K562 (cell line): ENCODE data around the gene RAB3C. TPM values are rescaled to one million over a fixed set of nuclear protein-coding genes. Genes with fewer than 3 reads are reported as not detected.

Experiments
- CEBPG ChIP-seq, 3 experiments: fragments of 200-800 bp in 1 of 3; sonication (Bioruptor generic) in 1 of 3; sonication (generic) in 1 of 3; formaldehyde crosslinking in 1 of 3; IDR thresholded peaks in 2 of 3; conservative IDR thresholded peaks in 1 of 3; 2 replicates each; pipeline versions ENCODE4 v1.6.1 to v1.8.0; 2016 to 2022; ENCODE audit warnings: missing compliant biosample characterization in 2 of 3, missing genetic modification characterization in 2 of 3, mild to moderate bottlenecking in 1 of 3, missing genetic modification reagents in 1 of 3
- CTCF ChIP-seq, 3 experiments: IDR thresholded peaks in 2 of 3; conservative IDR thresholded peaks in 1 of 3; 2 replicates each; pipeline ENCODE4 v1.5.1; 2011 to 2012; ENCODE audit warnings: low read length in 3 of 3, mild to moderate bottlenecking in 3 of 3, control low read depth in 2 of 3, improper control_type of control experiment in 1 of 3, inconsistent platforms in 1 of 3, low read depth in 1 of 3, mixed read lengths in 1 of 3, moderate library complexity in 1 of 3; ENCODE audit not compliant: insufficient read depth in 2 of 3
- FOXJ3 ChIP-seq: sonication (generic); formaldehyde crosslinking; IDR thresholded peaks from 2 replicates; pipeline ENCODE4 v1.4.0; 2020; ENCODE audit warnings: mild to moderate bottlenecking, missing genetic modification reagents
- polyA plus RNA-seq, 8 experiments: library from polyadenylated mRNA; depleted of rRNA in 4 of 8; stranded (reverse) in 5 of 8; unstranded in 3 of 8; fragments of >200 nt; fragmentation: Nextera tagmentation in 2 of 8; fragmentation: Illumina TruSeq in 1 of 8; extraction: Ambion mirVana in 2 of 8; extraction: Trizol in 1 of 8; gene quantifications; 2 replicates each; pipeline versions ENCODE4 v1.2.1 to v1.2.3, GENCODE V29; 2011 to 2014; ENCODE audit warnings: inconsistent platforms in 1 of 8, missing spikeins in 1 of 8
- total RNA-seq, 7 experiments: library from RNA; depleted of rRNA in 6 of 7; stranded (reverse); fragments of >200 nt in 6 of 7; fragmentation: Illumina TruSeq in 2 of 7; extraction: Trizol in 2 of 7; gene quantifications; 2 replicates each; pipeline versions ENCODE4 v1.2.1 to v1.2.3, GENCODE V29; 2011 to 2021; ENCODE audit warnings: low replicate concordance in 1 of 7
- TF ChIP-seq, protein P1 (sequence below): fragments of 250-450 bp; sonication (Bioruptor Pico); IDR thresholded peaks from 2 replicates; pipeline ENCODE4 v1.8.0; 2022; ENCODE audit warnings: moderate library complexity, mild to moderate bottlenecking, inconsistent platforms

RAB3C gene
- total and polyA plus RNA-seq, 9 of the 15 experiments (the other 6 are each of a cell fraction or from before 2014, with no cell fraction given): not detected

DNA sequence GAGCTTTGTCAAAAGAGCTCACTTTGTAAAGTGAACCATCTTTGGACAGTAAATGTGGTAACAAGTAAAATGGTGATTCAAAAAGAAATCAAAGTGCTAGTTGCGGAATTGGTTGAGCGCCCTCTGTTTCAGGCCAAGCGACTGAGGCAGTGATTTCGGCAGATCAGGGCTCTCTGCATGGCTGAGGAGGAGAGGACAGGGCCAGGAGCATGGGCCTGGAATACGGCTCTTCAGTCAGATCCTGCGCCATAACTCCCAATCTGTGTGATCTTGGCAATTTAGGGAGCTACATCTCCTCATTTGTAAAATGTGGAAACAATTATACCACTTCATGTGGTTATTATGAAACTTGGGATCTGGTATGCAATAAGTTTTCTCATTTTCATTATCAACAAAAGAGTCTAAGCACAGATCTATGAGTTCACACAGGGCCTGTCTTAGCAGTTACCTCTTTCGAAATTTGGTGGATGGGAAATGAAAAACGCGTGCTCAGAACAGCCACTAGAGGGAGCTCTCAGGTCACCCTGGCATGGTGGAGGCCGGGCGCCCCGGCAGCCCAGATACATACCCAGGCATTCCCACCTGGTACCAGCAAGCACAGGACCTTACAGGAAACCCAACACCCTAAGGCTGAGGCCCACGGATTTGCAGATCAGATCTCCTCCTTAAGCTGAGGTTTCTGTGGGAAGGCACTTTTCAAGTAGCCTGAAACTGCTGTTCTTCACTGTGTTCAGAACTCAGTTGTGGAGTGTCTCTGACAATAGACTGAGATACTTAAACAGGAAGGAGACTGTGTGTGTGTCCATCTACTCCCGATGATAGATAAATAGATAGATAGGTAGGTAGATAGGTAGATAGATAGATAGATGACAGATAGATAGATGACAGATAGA is 303.7 kb downstream of the RAB3C start (continued):
- TF ChIP-seq CEBPG (CRISPR knock-in tag; IDR thresholded peaks at IDR 0.05) (no peak), CEBPG (tag; conservative IDR thresholded peaks at IDR 0.05 in 1 of 2, IDR thresholded peaks at IDR 0.05 in 1 of 2) (0 out of 4 replicates have a peak, but pooled peaks of 1 of the 2 experiments have one; percentile 19), FOXJ3 (CRISPR knock-in tag) (no peak), CTCF (IDR thresholded peaks at IDR 0.05 in 2 of 3, conservative IDR thresholded peaks at IDR 0.05 in 1 of 3; ENCODE audit: insufficient read depth in 2 of 3, low read depth in 1 of 3, low read length in 3 of 3) (peak; percentile 63 to 84 (median 83))
- TF ChIP-seq, protein P1, sequence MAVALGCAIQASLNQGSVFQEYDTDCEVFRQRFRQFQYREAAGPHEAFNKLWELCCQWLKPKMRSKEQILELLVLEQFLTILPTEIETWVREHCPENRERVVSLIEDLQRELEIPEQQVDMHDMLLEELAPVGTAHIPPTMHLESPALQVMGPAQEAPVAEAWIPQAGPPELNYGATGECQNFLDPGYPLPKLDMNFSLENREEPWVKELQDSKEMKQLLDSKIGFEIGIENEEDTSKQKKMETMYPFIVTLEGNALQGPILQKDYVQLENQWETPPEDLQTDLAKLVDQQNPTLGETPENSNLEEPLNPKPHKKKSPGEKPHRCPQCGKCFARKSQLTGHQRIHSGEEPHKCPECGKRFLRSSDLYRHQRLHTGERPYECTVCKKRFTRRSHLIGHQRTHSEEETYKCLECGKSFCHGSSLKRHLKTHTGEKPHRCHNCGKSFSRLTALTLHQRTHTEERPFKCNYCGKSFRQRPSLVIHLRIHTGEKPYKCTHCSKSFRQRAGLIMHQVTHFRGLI (CRISPR knock-in tag): no peak
